Measurements from ENCODE around the gene SYNGAP1.
"Not testable (repeated sequence)": the region's sequence is repeated elsewhere in the genome, so short reads cannot be mapped to it uniquely, and the experiment has no call there.

The SYNGAP1 gene

GRCh38 chr6:33469661-33470060 lies 49.8 kb downstream of the SYNGAP1 start:
- DNase-seq (ENCODE audit: low spot score), result no peak

- no peak for DNase-seq (ENCODE audit: low spot score)
Measured at GRCh38 chr6:33477864-33478263, 58.0 kb downstream of the SYNGAP1 start.

GRCh38 chr6:33481192-33481591 lies 61.3 kb downstream of the SYNGAP1 start:
- DNase-seq (ENCODE audit: low spot score), result no peak

GRCh38 chr6:33482620-33483019 lies 62.8 kb downstream of the SYNGAP1 start:
- not testable (repeated sequence) for DNase-seq (ENCODE audit: low spot score)

- no peak for DNase-seq (ENCODE audit: low spot score)
Measured at GRCh38 chr6:33483678-33484077, 63.8 kb downstream of the SYNGAP1 start.

- DNase-seq (ENCODE audit: low spot score), result not testable (repeated sequence)
Measured at GRCh38 chr6:33484673-33485262, 64.9 kb downstream of the SYNGAP1 start.

GRCh38 chr6:33485680-33486079 lies 65.8 kb downstream of the SYNGAP1 start:
- DNase-seq (ENCODE audit: low spot score), result not testable (repeated sequence)

- DNase-seq (ENCODE audit: low spot score), result no peak
Measured at GRCh38 chr6:33488339-33488738, 68.5 kb downstream of the SYNGAP1 start.

GRCh38 chr6:33490198-33490597 lies 70.3 kb downstream of the SYNGAP1 start:
- DNase-seq (ENCODE audit: low spot score), result no peak

- no peak for DNase-seq (ENCODE audit: low spot score)
Measured at GRCh38 chr6:33490621-33491020, 70.8 kb downstream of the SYNGAP1 start.

GRCh38 chr6:33492093-33492492 lies 72.2 kb downstream of the SYNGAP1 start:
- no peak for DNase-seq (ENCODE audit: low spot score)

- DNase-seq (ENCODE audit: low spot score), result no peak
Measured at GRCh38 chr6:33497157-33497556, 77.3 kb downstream of the SYNGAP1 start.

- DNase-seq (ENCODE audit: low spot score), result no peak
Measured at GRCh38 chr6:33502486-33502885, 82.6 kb downstream of the SYNGAP1 start.

- DNase-seq (ENCODE audit: low spot score), result no peak
Measured at GRCh38 chr6:33504486-33504885, 84.6 kb downstream of the SYNGAP1 start.

Measured in germinal center (tissue), 1 donor.